ENCODE data around the gene RAD17. TPM values are rescaled to one million over a fixed set of nuclear protein-coding genes. Genes with fewer than 3 reads are reported as not detected.

RAD17 gene
- 14.7 and 16.5 TPM in 2 replicates for total RNA-seq

GRCh38 chr5:69369340-69370121, at the start of gene RAD17, which contains the start of the genes AK6 and TAF9:
RAD17 (plus strand) TSS chr5:69369818; CDS start chr5:69372209, 2,391 bp downstream.
AK6 (minus strand) TSS chr5:69369520; CDS start chr5:69369490, 30 bp downstream.
TAF9 (minus strand) TSS chr5:69369520; CDS start chr5:69365737, 3,783 bp downstream.

GRCh38 chr5:69414885-69415583, 45.4 kb downstream of the RAD17 start, which contains the start of gene MARVELD2:
MARVELD2 (plus strand) TSS chr5:69415116; CDS start chr5:69419386, 4,270 bp downstream.

Other genes starting within 250 kb of the RAD17 start
- 276 and 294 TPM in 2 replicates for gene CCNB1, start 202.7 kb upstream of the RAD17 start, total RNA-seq
- 35.8 and 44.7 TPM in 2 replicates for gene CENPH, start 180.2 kb upstream of the RAD17 start, total RNA-seq
- gene CDK7, start 134.9 kb upstream of the RAD17 start, total RNA-seq, result 34.5 and 35.3 TPM in 2 replicates
- 1.5 and 2.2 TPM in 2 replicates for gene CCDC125, start 37.0 kb upstream of the RAD17 start, total RNA-seq
- gene AK6, start 298 bp upstream of the RAD17 start, total RNA-seq, result 20.8 and 27.4 TPM in 2 replicates
- 85.6 and 89.8 TPM in 2 replicates for gene TAF9, start 298 bp upstream of the RAD17 start, total RNA-seq
- gene MARVELD2, start 45.3 kb downstream of the RAD17 start, total RNA-seq, result 2.1 and 2.2 TPM in 2 replicates
- gene OCLN, start 123.0 kb downstream of the RAD17 start, total RNA-seq, result 3.5 and 4.2 TPM in 2 replicates
- 29.1 and 31.3 TPM in 2 replicates for gene GTF2H2C, start 190.4 kb downstream of the RAD17 start, total RNA-seq